IMR-90 (cell line): ENCODE data around the gene FAM186B. TPM values are rescaled to one million over a fixed set of nuclear protein-coding genes. Genes with fewer than 3 reads are reported as not detected.
A peak's percentile ranks its signal among the peaks of the same experiment; 100 is the strongest.

Experiments used
- ATAC-seq: fragments of 200-7000 bp; cut with Tn5 transposase; 2 replicates; pipeline ENCODE4 v1.9.1; 2020; ENCODE audit warnings: low read depth, mild to moderate bottlenecking, moderate library complexity
- BruUV-seq: library from RNA; stranded (reverse); fragments of 400-500 nt; replicated peaks from 2 replicates; lab custom pipeline; 2021; lab: Mats Ljungman, UMichigan
- CTCF ChIA-PET: fragments of 300-600 bp; formaldehyde crosslinking; extraction: SDS; loops from one replicate; lab custom pipeline; 2021; ENCODE audit warnings: antibody characterized with exemption; lab: Yijun Ruan, JAX
- POLR2A ChIA-PET: fragments of 300-600 bp; sonication (Branson Sonifier 250); formaldehyde crosslinking; loops from one replicate; lab custom pipeline; 2022; ENCODE audit warnings: antibody characterized with exemption; ENCODE audit not compliant: unreplicated experiment; lab: Charles Lee
- DNase-seq: peaks from one replicate; pipeline ENCODE4 v3.0.0; 2013
- H2AFZ ChIP-seq: replicated peaks from 2 replicates; pipeline ENCODE3; 2013; ENCODE audit warnings: low read length, mild to moderate bottlenecking; ENCODE audit not compliant: poor library complexity
- H2AK5ac ChIP-seq: 2 replicates; pipeline ENCODE4 v1.6.1; 2013; ENCODE audit warnings: low read depth, low read length, inconsistent platforms
- H2AK9ac ChIP-seq: replicated peaks from 2 replicates; pipeline ENCODE3; 2013; ENCODE audit warnings: mild to moderate bottlenecking, low read depth, low read length, moderate library complexity; ENCODE audit not compliant: poor library complexity
- H2BK120ac ChIP-seq: 2 replicates; pipeline ENCODE4 v1.6.1; 2013; ENCODE audit warnings: low read depth, low read length, inconsistent platforms
- H2BK15ac ChIP-seq: 3 replicates; pipeline ENCODE4 v1.6.1; 2013; ENCODE audit warnings: low read depth, low read length, inconsistent platforms
- H2BK20ac ChIP-seq: 2 replicates; pipeline ENCODE4 v1.6.1; 2013; ENCODE audit warnings: low read depth, mild to moderate bottlenecking, inconsistent platforms, low read length, moderate library complexity
- H2BK5ac ChIP-seq: 2 replicates; pipeline ENCODE4 v1.6.1; 2013; ENCODE audit warnings: mild to moderate bottlenecking, low read depth, low read length, inconsistent platforms; ENCODE audit not compliant: poor library complexity, severe bottlenecking
- H3K14ac ChIP-seq: replicated peaks from 2 replicates; pipeline ENCODE4 v1.6.1; 2013; ENCODE audit warnings: low read depth, low read length, inconsistent platforms
- H3K18ac ChIP-seq: 2 replicates; pipeline ENCODE4 v1.6.1; 2013; ENCODE audit warnings: low read depth, low read length, control low read depth
- H3K23ac ChIP-seq: 2 replicates; pipeline ENCODE4 v1.6.1; 2013; ENCODE audit warnings: low read depth, low read length, inconsistent platforms
- H3K27ac ChIP-seq: 2 replicates; pipeline ENCODE4 v1.5.1; 2013; ENCODE audit warnings: mild to moderate bottlenecking, control low read depth, low read length; ENCODE audit not compliant: insufficient read depth
- H3K27me3 ChIP-seq: 2 replicates; pipeline ENCODE4 v1.6.1; 2013; ENCODE audit warnings: low read length; ENCODE audit not compliant: control insufficient read depth, insufficient read depth
- H3K36me3 ChIP-seq: 2 replicates; pipeline ENCODE4 v1.6.1; 2013; ENCODE audit warnings: low read length, mixed read lengths; ENCODE audit not compliant: control insufficient read depth, insufficient read depth
- H3K4ac ChIP-seq: 2 replicates; pipeline ENCODE4 v1.6.1; 2013; ENCODE audit warnings: low read depth, low read length, inconsistent platforms
- H3K4me1 ChIP-seq: 2 replicates; pipeline ENCODE4 v1.6.1; 2013; ENCODE audit warnings: low read length, mixed read lengths; ENCODE audit not compliant: control insufficient read depth, insufficient read depth
- H3K4me2 ChIP-seq: 2 replicates; pipeline ENCODE4 v1.6.1; 2013; ENCODE audit warnings: low read depth, mild to moderate bottlenecking, control low read depth, low read length, moderate library complexity
- H3K4me3 ChIP-seq: 2 replicates; pipeline ENCODE4 v1.5.1; 2013; ENCODE audit warnings: low read depth, mild to moderate bottlenecking, control low read depth, low read length, moderate library complexity; ENCODE audit not compliant: insufficient read depth
- H3K56ac ChIP-seq: 2 replicates; pipeline ENCODE4 v1.6.1; 2013; ENCODE audit warnings: low read length, inconsistent platforms; ENCODE audit not compliant: insufficient read depth; ENCODE audit errors: extremely low read depth
- H3K79me1 ChIP-seq, 2 experiments: 2 replicates each; pipeline ENCODE4 v1.6.1; 2013; ENCODE audit warnings: low read length in 2 of 2, inconsistent platforms in 1 of 2, low read depth in 1 of 2
- H3K9ac ChIP-seq: 2 replicates; pipeline ENCODE4 v1.6.1; 2013; ENCODE audit warnings: low read depth, low read length, control low read depth
- H3K9me1 ChIP-seq: 2 replicates; pipeline ENCODE4 v1.6.1; 2013; ENCODE audit warnings: low read length, inconsistent platforms; ENCODE audit not compliant: insufficient read depth
- H3K9me3 ChIP-seq: 2 replicates; pipeline ENCODE4 v1.6.1; 2013; ENCODE audit warnings: low read length; ENCODE audit not compliant: control insufficient read depth, insufficient read depth
- H4K20me1 ChIP-seq: 2 replicates; pipeline ENCODE4 v1.6.1; 2013; ENCODE audit warnings: low read length, inconsistent platforms; ENCODE audit not compliant: insufficient read depth
- H4K5ac ChIP-seq: 2 replicates; pipeline ENCODE4 v1.6.1; 2013; ENCODE audit warnings: mild to moderate bottlenecking, low read depth, low read length, control low read depth
- H4K8ac ChIP-seq, 2 experiments: 2 replicates each; pipeline ENCODE4 v1.6.1; 2013; ENCODE audit warnings: low read depth in 2 of 2, low read length in 2 of 2, control low read depth in 1 of 2, inconsistent platforms in 1 of 2
- H4K91ac ChIP-seq: 2 replicates; pipeline ENCODE4 v1.6.1; 2013; ENCODE audit warnings: low read depth, low read length, inconsistent platforms; ENCODE audit not compliant: insufficient read depth
- CEBPB ChIP-seq: IDR thresholded peaks from 2 replicates; pipeline ENCODE4 v1.6.1; 2012; ENCODE audit warnings: low read depth, low read length, improper control_type of control experiment
- CHD1 ChIP-seq: IDR thresholded peaks from 2 replicates; pipeline ENCODE4 v1.6.1; 2012; ENCODE audit warnings: low read depth, low read length, improper control_type of control experiment
- CTCF ChIP-seq: conservative IDR thresholded peaks from 2 replicates; pipeline ENCODE4 v1.5.1; 2012; ENCODE audit warnings: mild to moderate bottlenecking, low read depth, low read length, improper control_type of control experiment
- FOS ChIP-seq: fragments of 150-350 bp; IDR thresholded peaks from 2 replicates; pipeline ENCODE4 v1.6.1; 2016; ENCODE audit warnings: low read depth, low read length
- MAFK ChIP-seq: IDR thresholded peaks from 2 replicates; pipeline ENCODE4 v1.6.1; 2012; ENCODE audit warnings: low read depth, low read length, improper control_type of control experiment
- MAZ ChIP-seq: IDR thresholded peaks from 2 replicates; pipeline ENCODE4 v1.6.1; 2012; ENCODE audit warnings: low read depth, mild to moderate bottlenecking, low read length, improper control_type of control experiment, moderate library complexity, borderline replicate concordance
- MXI1 ChIP-seq: IDR thresholded peaks from 2 replicates; pipeline ENCODE4 v1.6.1; 2012; ENCODE audit warnings: low read depth, mild to moderate bottlenecking, low read length, moderate library complexity, borderline replicate concordance
- NFE2L2 ChIP-seq: fragments of 150-350 bp; IDR thresholded peaks from 2 replicates; pipeline ENCODE4 v1.6.1; 2016; ENCODE audit warnings: low read depth, mild to moderate bottlenecking, low read length
- POLR2A ChIP-seq: IDR thresholded peaks from 2 replicates; pipeline ENCODE4 v1.6.1; 2012; ENCODE audit warnings: mild to moderate bottlenecking, low read depth, low read length
- RAD21 ChIP-seq: IDR thresholded peaks from 2 replicates; pipeline ENCODE4 v1.6.1; 2012; ENCODE audit warnings: low read length, improper control_type of control experiment
- RCOR1 ChIP-seq: IDR thresholded peaks from 2 replicates; pipeline ENCODE4 v1.6.1; 2012; ENCODE audit warnings: mild to moderate bottlenecking, low read length, improper control_type of control experiment; ENCODE audit not compliant: insufficient replicate concordance
- RFX5 ChIP-seq: IDR thresholded peaks from 2 replicates; pipeline ENCODE4 v1.8.0; 2012; ENCODE audit warnings: low read depth, mild to moderate bottlenecking, low read length, moderate library complexity
- SMC3 ChIP-seq: fragments of 150-350 bp; IDR thresholded peaks from 2 replicates; pipeline ENCODE4 v1.6.1; 2016; ENCODE audit warnings: low read depth, mild to moderate bottlenecking, antibody characterized with exemption, low read length, moderate library complexity
- USF2 ChIP-seq: fragments of 150-350 bp; IDR thresholded peaks from 2 replicates; pipeline ENCODE4 v1.6.1; 2017; ENCODE audit warnings: mild to moderate bottlenecking, antibody characterized with exemption, low read length, low read depth
- WGBS, 2 experiments: methylation state at CpG; one replicate each; pipeline versions ENCODE4 v1.1.5 to v1.1.7; 2013; ENCODE audit warnings: missing lambda C conversion rate in 2 of 2; ENCODE audit not compliant: insufficient read length in 1 of 2; ENCODE audit errors: extremely low coverage in 2 of 2; 5-methylcytosine and 5-hydroxymethylcytosine counted together
- dilution Hi-C: fragments of 300-500 bp; cut with HindIII; formaldehyde crosslinking; loops from one replicate; pipeline ENCODE4 v1.14.3; 2018; ENCODE audit warnings: low sequenced_read_pairs; ENCODE audit not compliant: unreplicated experiment
- in situ Hi-C: fragments of 300-500 bp; cut with MboI; formaldehyde crosslinking; loops from 3 replicates; pipeline ENCODE4 v1.14.3; 2019; ENCODE audit warnings: low sequenced_read_pairs, inconsistent platforms, mixed read lengths
- intact Hi-C: fragments of 100-400 bp; cut with micrococcal nuclease; formaldehyde crosslinking; loops from 2 replicates; pipeline ENCODE4 v1.10.0; 2022
- polyA plus RNA-seq, 3 experiments: library from polyadenylated mRNA; depleted of rRNA; stranded (reverse); fragments of >200 nt; gene quantifications; 2 replicates each; pipeline ENCODE4 v1.2.3, GENCODE V29; 2012; ENCODE audit warnings: low replicate concordance in 1 of 3
- total RNA-seq: library from RNA; depleted of rRNA; stranded (reverse); fragments of >200 nt; gene quantifications from 2 replicates; pipeline ENCODE4 v1.2.3, GENCODE V29; 2012

FAM186B gene
- total and polyA plus RNA-seq, 2 of the 4 experiments (the other 2 are of a cell fraction): 0.10 to 0.18 TPM

- Histone ChIP-seq H3K56ac (no peak overlapping the region), H2AFZ (no peak overlapping the region), H2BK120ac (no peak overlapping the region), H3K9me1 (no peaks in the 10 kb centered on the region), H3K4me1 (no peaks in the 10 kb centered on the region), H3K23ac (no peak overlapping the region), H2AK5ac (no peak overlapping the region), H3K18ac (no peak overlapping the region), H4K91ac (no peak overlapping the region), H3K36me3 (no peaks in the 10 kb centered on the region), H3K9me3 (peaks cover 2% of the 10 kb centered on the region; the same call in 1 of the 2 replicates), H4K8ac (no peak overlapping the region), H3K4me3 (no peak overlapping the region), H2BK5ac (no peak overlapping the region), H2BK15ac (no peak overlapping the region), H4K20me1 (no peaks in the 10 kb centered on the region), H2AK9ac (no peak overlapping the region), H3K79me1 (no peaks in the 10 kb centered on the region), H3K9ac (no peak overlapping the region), H2BK20ac (no peak overlapping the region), H3K14ac (no peak overlapping the region), H4K5ac (no peak overlapping the region), H3K4me2 (no peak overlapping the region), H3K27me3 (peaks cover 3% of the 10 kb centered on the region; the same call in 1 of the 2 replicates), H3K27ac (no peak overlapping the region), H3K4ac (no peak overlapping the region)
- intact Hi-C loops: no loop called here
- ChIA-PET POLR2A (no interaction called here), CTCF (no interaction called here)
- peak; percentile 45 for DNase-seq
- BruUV-seq: no TSS peak
- TF ChIP-seq CHD1 (no peak), CTCF (no peak), RCOR1 (no peak), RFX5 (no peak), FOS (no peak), CEBPB (no peak), NFE2L2 (no peak), POLR2A (no peak), MAZ (no peak), MXI1 (no peak), MAFK (no peak), USF2 (no peak), SMC3 (no peak), RAD21 (no peak)
- no CpG with 5 or more reads among the region's 7 CpGs for WGBS, 2 experiments
- dilution Hi-C loops: no loop called here
- ATAC-seq: no peak
- in situ Hi-C loops: no loop called here
Measured at GRCh38 chr12:49615725-49616124, 10.3 kb upstream of the FAM186B start.
